Measurements from ENCODE around the gene ITSN1.

GRCh38 chr21:33762803-33763581, 120.7 kb downstream of the ITSN1 start:
- TF ChIP-seq CTCF (conservative IDR thresholded peaks at IDR 0.05 in 1 of 2, IDR thresholded peaks at IDR 0.05 in 1 of 2; ENCODE audit: extremely low read depth in 1 of 2, insufficient read depth in 1 of 2, low read depth in 1 of 2, low read length in 2 of 2) (no peak), EZH2 (IDR thresholded peaks at IDR 0.05; ENCODE audit: borderline replicate concordance, low read length) (no peak)
